Stimulated activated CD4-positive, alpha-beta T cell treated with anti-CD3 and anti-CD28 coated beads, Interleukin-1b, Interleukin-23, amount 100 ng/mL, for 1 hour (primary cell): ENCODE measurements around the gene DGUOK.
"Not testable (repeated sequence)": the region's sequence is repeated elsewhere in the genome, so short reads cannot be mapped to it uniquely, and the experiment has no call there.

Experiments used
- DNase-seq, 2 donors: peaks; one replicate each; pipeline ENCODE4 v3.0.0-alpha.2; 2020; ENCODE audit warnings: low read depth in 2 of 2

The DGUOK gene

GRCh38 chr2:73899801-73900336 is 26.8 kb upstream of the DGUOK start:
- DNase-seq: no peak

GRCh38 chr2:73901143-73901542 is 25.5 kb upstream of the DGUOK start:
- DNase-seq: no peak

- DNase-seq: no peak
Observed at GRCh38 chr2:73902284-73902683, 24.4 kb upstream of the DGUOK start.

GRCh38 chr2:73903313-73903712 is 23.4 kb upstream of the DGUOK start:
- no peak for DNase-seq

- DNase-seq: not testable (repeated sequence)
Observed at GRCh38 chr2:73903949-73904613, 22.6 kb upstream of the DGUOK start.

- DNase-seq: no peak
Observed at GRCh38 chr2:73904952-73905351, 21.7 kb upstream of the DGUOK start.

- no peak for DNase-seq
Observed at GRCh38 chr2:73906847-73907505, 19.7 kb upstream of the DGUOK start.

GRCh38 chr2:73907840-73908452 is 18.7 kb upstream of the DGUOK start:
- DNase-seq: peak in 1 of 2 donors; percentile 12

- no peak for DNase-seq
Observed at GRCh38 chr2:73908689-73909652, 17.7 kb upstream of the DGUOK start.

GRCh38 chr2:73910873-73911547 is 15.7 kb upstream of the DGUOK start:
- DNase-seq: no peak

- DNase-seq: no peak
Observed at GRCh38 chr2:73911548-73912208, 15.0 kb upstream of the DGUOK start.

- DNase-seq: no peak
Observed at GRCh38 chr2:73913414-73914054, 13.1 kb upstream of the DGUOK start.

- no peak for DNase-seq
Observed at GRCh38 chr2:73914667-73915066, 12.0 kb upstream of the DGUOK start.

- no peak for DNase-seq
Observed at GRCh38 chr2:73915437-73915993, 11.2 kb upstream of the DGUOK start.

GRCh38 chr2:73916666-73917065 is 10.0 kb upstream of the DGUOK start:
- DNase-seq: no peak

GRCh38 chr2:73917296-73917695 is 9.4 kb upstream of the DGUOK start:
- no peak for DNase-seq

- DNase-seq: no peak
Observed at GRCh38 chr2:73917696-73918207, 8.9 kb upstream of the DGUOK start.

GRCh38 chr2:73918856-73919255 is 7.8 kb upstream of the DGUOK start:
- no peak for DNase-seq

GRCh38 chr2:73919596-73920228 is 7.0 kb upstream of the DGUOK start:
- no peak for DNase-seq
